DMS114 treated with DMSO at 0.1 percent for 48 hours (cell line): ENCODE data around the gene SLC16A10.
"Not testable (repeated sequence)": the region's sequence is repeated elsewhere in the genome, so short reads cannot be mapped to it uniquely, and the experiment has no call there.

ENCODE experiments used
- DNase-seq: peaks from one replicate; lab custom pipeline; 2025; ENCODE audit not compliant: unreplicated experiment; lab: John Stamatoyannopoulos, UW

Gene SLC16A10

GRCh38 chr6:111183702-111184517, 96.6 kb downstream of the SLC16A10 start:
- DNase-seq, result no peak

GRCh38 chr6:111184827-111185532, 97.7 kb downstream of the SLC16A10 start:
- no peak for DNase-seq

- no peak for DNase-seq
These were observed 98.7 kb downstream of the SLC16A10 start for GRCh38 chr6:111185954-111186353.

GRCh38 chr6:111187874-111188273, 100.6 kb downstream of the SLC16A10 start:
- no peak for DNase-seq

GRCh38 chr6:111189666-111190210, 102.4 kb downstream of the SLC16A10 start:
- not testable (repeated sequence) for DNase-seq

- no peak for DNase-seq
These were observed 103.3 kb downstream of the SLC16A10 start for GRCh38 chr6:111190637-111191036.

GRCh38 chr6:111191136-111191535, 103.8 kb downstream of the SLC16A10 start:
- not testable (repeated sequence) for DNase-seq

- DNase-seq, result no peak
These were observed 105.7 kb downstream of the SLC16A10 start for GRCh38 chr6:111192911-111193555.

- DNase-seq, result no peak
These were observed 108.4 kb downstream of the SLC16A10 start for GRCh38 chr6:111195656-111196055.

GRCh38 chr6:111198841-111199240, 111.5 kb downstream of the SLC16A10 start:
- no peak for DNase-seq

- DNase-seq, result no peak
These were observed 112.6 kb downstream of the SLC16A10 start for GRCh38 chr6:111199935-111200334.

- no peak for DNase-seq
These were observed 113.3 kb downstream of the SLC16A10 start for GRCh38 chr6:111200350-111201243.

- DNase-seq, result no peak
These were observed 113.9 kb downstream of the SLC16A10 start for GRCh38 chr6:111201244-111201554.

GRCh38 chr6:111201764-111202163, 114.5 kb downstream of the SLC16A10 start:
- DNase-seq, result no peak

- DNase-seq, result not testable (repeated sequence)
These were observed 116.2 kb downstream of the SLC16A10 start for GRCh38 chr6:111203539-111203938.

- no peak for DNase-seq
These were observed 117.0 kb downstream of the SLC16A10 start for GRCh38 chr6:111204305-111204704.

- no peak for DNase-seq
These were observed 117.6 kb downstream of the SLC16A10 start for GRCh38 chr6:111204881-111205280.

GRCh38 chr6:111205502-111205901, 118.2 kb downstream of the SLC16A10 start:
- no peak for DNase-seq

GRCh38 chr6:111207141-111207858, 120.0 kb downstream of the SLC16A10 start:
- DNase-seq, result no peak

GRCh38 chr6:111208933-111209332, 121.6 kb downstream of the SLC16A10 start:
- DNase-seq, result no peak
